ENCODE data around the gene FAN1. TPM values are rescaled to one million over a fixed set of nuclear protein-coding genes. Genes with fewer than 3 reads are reported as not detected.

Gene FAN1
- total RNA-seq, 4 donors from 2014 or later, result 8.2 to 22.3 (median 18.2) TPM

GRCh38 chr15:30895461-30896210 is 8.1 kb upstream of the FAN1 start:
- TF ChIP-seq POLR2A (IDR thresholded peaks at IDR 0.05) (no peak), CTCF (IDR thresholded peaks at IDR 0.05) (no peak)
- no peaks in the 10 kb centered on the region for H3K36me3 ChIP-seq
- no peak for DNase-seq
- no peaks in the 10 kb centered on the region for H3K4me1 ChIP-seq
- H3K4me3 ChIP-seq, result no peak overlapping the region
- H3K27me3 ChIP-seq, result no peaks in the 10 kb centered on the region
- no peak overlapping the region for H3K27ac ChIP-seq
- H3K9me3 ChIP-seq, result no peaks in the 10 kb centered on the region

GRCh38 chr15:30896211-30896606 is 7.5 kb upstream of the FAN1 start:
- Histone ChIP-seq H3K4me3 (no peak overlapping the region), H3K4me1 (no peaks in the 10 kb centered on the region), H3K27me3 (no peaks in the 10 kb centered on the region), H3K9me3 (no peaks in the 10 kb centered on the region), H3K36me3 (no peaks in the 10 kb centered on the region), H3K27ac (no peak overlapping the region)
- no peak for DNase-seq
- TF ChIP-seq CTCF (IDR thresholded peaks at IDR 0.05) (no peak), POLR2A (IDR thresholded peaks at IDR 0.05) (no peak)

GRCh38 chr15:30901889-30902288 is 1.8 kb upstream of the FAN1 start:
- no peak for DNase-seq
- no peaks in the 10 kb centered on the region for H3K9me3 ChIP-seq
- no peak overlapping the region for H3K4me3 ChIP-seq
- H3K27ac ChIP-seq, result no peak overlapping the region
- H3K27me3 ChIP-seq, result no peaks in the 10 kb centered on the region
- H3K36me3 ChIP-seq, result no peaks in the 10 kb centered on the region
- TF ChIP-seq CTCF (IDR thresholded peaks at IDR 0.05) (no peak), POLR2A (IDR thresholded peaks at IDR 0.05) (no peak)
- H3K4me1 ChIP-seq, result peaks cover 0 to 5% (median 3%) of the 10 kb centered on the region in 4 donors

GRCh38 chr15:30904812-30905211 is 1.1 kb downstream of the FAN1 start:
- H3K4me1 ChIP-seq, result peaks cover 0 to 5% (median 3%) of the 10 kb centered on the region in 4 donors
- H3K36me3 ChIP-seq, result peaks cover 0 to 2% (median 0%) of the 10 kb centered on the region in 3 donors
- H3K9me3 ChIP-seq, result no peaks in the 10 kb centered on the region
- no peaks in the 10 kb centered on the region for H3K27me3 ChIP-seq
- TF ChIP-seq CTCF (IDR thresholded peaks at IDR 0.05) (no peak), POLR2A (IDR thresholded peaks at IDR 0.05) (no peak)
- H3K27ac ChIP-seq, result no peak overlapping the region
- no peak for DNase-seq
- H3K4me3 ChIP-seq, result peak overlapping the region in 1 of 4 donors; percentile 84

- no peak overlapping the region for H3K4me3 ChIP-seq
- H3K27ac ChIP-seq, result no peak overlapping the region
- H3K27me3 ChIP-seq, result no peaks in the 10 kb centered on the region
- no peaks in the 10 kb centered on the region for H3K9me3 ChIP-seq
- TF ChIP-seq POLR2A (IDR thresholded peaks at IDR 0.05) (no peak), CTCF (IDR thresholded peaks at IDR 0.05) (no peak)
- peaks cover 0 to 5% (median 0%) of the 10 kb centered on the region in 3 donors for H3K36me3 ChIP-seq
- DNase-seq, result no peak
- peaks cover 0 to 5% (median 3%) of the 10 kb centered on the region in 4 donors for H3K4me1 ChIP-seq
Measured at GRCh38 chr15:30905821-30906220, 2.1 kb downstream of the FAN1 start.
